HG03196 (cell line): Measurements from ENCODE around the gene PIK3R6.

Experiments used
- ATAC-seq: cut with Tn5 transposase; IDR thresholded peaks from one replicate; pipeline ENCODE4 v1.9.1; 2021; ENCODE audit not compliant: unreplicated experiment

PIK3R6 gene

GRCh38 chr17:8754890-8755289 is 112.6 kb downstream of the PIK3R6 start:
- ATAC-seq: no peak

DNA sequence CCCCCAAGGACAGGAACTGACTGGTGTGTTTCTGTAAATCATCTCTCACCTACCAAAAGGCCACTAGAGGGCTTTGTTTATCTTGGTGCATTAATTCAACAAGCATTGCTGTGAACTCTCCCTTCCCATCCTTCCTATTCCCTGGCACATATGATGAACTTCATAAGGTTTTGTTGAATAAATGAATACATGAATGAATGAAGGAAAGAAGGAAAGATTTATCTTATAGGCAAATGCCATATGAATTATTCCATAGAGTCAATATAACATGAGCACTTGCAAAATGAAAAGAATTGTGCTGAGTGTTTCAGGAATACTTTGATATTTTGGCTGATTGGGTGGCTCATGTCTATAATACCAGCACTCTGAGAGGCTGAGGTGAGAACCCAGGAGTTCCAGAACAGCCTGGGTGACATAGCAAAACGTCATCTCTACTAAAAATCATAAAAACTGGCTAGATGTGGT is 113.5 kb downstream of the PIK3R6 start:
- ATAC-seq: no peak

- no peak for ATAC-seq
Measured at GRCh38 chr17:8753136-8753975, 114.1 kb downstream of the PIK3R6 start.
